B cell (primary cell): ENCODE measurements around the gene NRG2. TPM values are rescaled to one million over a fixed set of nuclear protein-coding genes. Genes with fewer than 3 reads are reported as not detected.
A peak's percentile ranks its signal among the peaks of the same experiment; 100 is the strongest.

Experiments used
- ATAC-seq: fragments of 200-7000 bp; cut with Tn5 transposase; one replicate; pipeline ENCODE4 v1.10.0; 2021; ENCODE audit warnings: low read depth, mild to moderate bottlenecking, moderate number of reproducible peaks, moderate library complexity
- CTCF ChIA-PET: fragments of 350-600 bp; sonication (Branson Sonifier 250); formaldehyde crosslinking; loops from one replicate; lab custom pipeline; 2021; ENCODE audit warnings: antibody characterized with exemption, inconsistent platforms; lab: Charles Lee
- POLR2A ChIA-PET: fragments of 350-600 bp; sonication (Branson Sonifier 250); formaldehyde crosslinking; loops from one replicate; lab custom pipeline; 2021; ENCODE audit warnings: antibody characterized with exemption; lab: Charles Lee
- DNase-seq: peaks from one replicate; pipeline ENCODE4 v3.0.0; 2013
- H2AFZ ChIP-seq: 2 replicates; pipeline ENCODE4 v1.6.1; 2012; ENCODE audit warnings: mild to moderate bottlenecking, low read depth, low read length; ENCODE audit not compliant: insufficient read depth, poor library complexity, severe bottlenecking
- H3K27ac ChIP-seq, 2 donors: 1 replicate in 1 of 2; 2 replicates in 1 of 2; pipeline ENCODE4 v1.5.1; 2012 to 2013; ENCODE audit warnings: low read length in 2 of 2, mild to moderate bottlenecking in 2 of 2, moderate library complexity in 1 of 2
- H3K27me3 ChIP-seq, 4 experiments: fragments of 200-600 bp in 1 of 4; sonication (generic) in 1 of 4; replicated peaks in 1 of 4; 1 replicate in 2 of 4; 2 replicates in 2 of 4; pipeline versions ENCODE4 v1.6.1 to v1.7.0; 2013 to 2016; ENCODE audit warnings: low read length in 3 of 4, mild to moderate bottlenecking in 2 of 4, mixed read lengths in 1 of 4, moderate library complexity in 1 of 4; ENCODE audit not compliant: insufficient read depth in 4 of 4, control insufficient read depth in 3 of 4; ENCODE audit errors: control extremely low read depth in 1 of 4
- H3K36me3 ChIP-seq, 2 experiments: replicated peaks in 1 of 2; 1 replicate in 1 of 2; 2 replicates in 1 of 2; pipeline versions ENCODE4 v1.6.1 to v1.7.1; 2013; ENCODE audit warnings: low read length in 1 of 2; ENCODE audit not compliant: insufficient read depth in 2 of 2, control insufficient read depth in 1 of 2; ENCODE audit errors: control extremely low read depth in 1 of 2, extremely low read depth in 1 of 2
- H3K4me1 ChIP-seq, 2 donors: fragments of 200-600 bp in 1 of 2; sonication (generic) in 1 of 2; 1 replicate in 1 of 2; 2 replicates in 1 of 2; pipeline versions ENCODE4 v1.5.1 to v1.6.1; 2013 to 2017; ENCODE audit warnings: low read length in 2 of 2; ENCODE audit not compliant: control insufficient read depth in 2 of 2, insufficient read depth in 2 of 2
- H3K4me2 ChIP-seq: replicated peaks from 2 replicates; pipeline ENCODE3; 2012; ENCODE audit warnings: mild to moderate bottlenecking, low read depth, low read length; ENCODE audit not compliant: poor library complexity, severe bottlenecking
- H3K4me3 ChIP-seq, 5 experiments: fragments of 200-600 bp in 1 of 5; sonication (generic) in 1 of 5; 1 replicate in 3 of 5; 2 replicates in 2 of 5; pipeline versions ENCODE4 v1.5.1 to v1.7.0; 2011 to 2016; ENCODE audit warnings: low read length in 4 of 5, mild to moderate bottlenecking in 4 of 5, low read depth in 2 of 5, control low read depth in 1 of 5, moderate library complexity in 1 of 5; ENCODE audit not compliant: insufficient read depth in 1 of 5; ENCODE audit errors: control extremely low read depth in 1 of 5, extremely low read depth in 1 of 5
- H3K79me2 ChIP-seq: fragments of 200-600 bp; sonication (generic); one replicate; pipeline ENCODE4 v1.6.0; 2016; ENCODE audit warnings: low read length; ENCODE audit not compliant: control insufficient read depth, insufficient read depth
- H3K9ac ChIP-seq: fragments of 200-600 bp; sonication (generic); 2 replicates; pipeline ENCODE4 v1.6.1; 2017; ENCODE audit warnings: mild to moderate bottlenecking, low read length, moderate library complexity
- H3K9me3 ChIP-seq, 3 donors: one replicate each; pipeline versions ENCODE4 v1.6.1 to v1.7.1; 2013; ENCODE audit warnings: low read length in 2 of 3; ENCODE audit not compliant: control insufficient read depth in 2 of 3, insufficient read depth in 1 of 3; ENCODE audit errors: control extremely low read depth in 1 of 3
- H4K20me1 ChIP-seq: 2 replicates; pipeline ENCODE4 v1.6.0; 2012; ENCODE audit warnings: mild to moderate bottlenecking, low read length; ENCODE audit not compliant: insufficient read depth, control insufficient read depth, poor library complexity, severe bottlenecking
- H3K27ac Mint-ChIP-seq: one replicate; pipeline ENCODE4 v1.8.0; 2021; ENCODE audit warnings: mixed read lengths
- H3K27me3 Mint-ChIP-seq: one replicate; pipeline ENCODE4 v1.8.0; 2021; ENCODE audit warnings: mixed read lengths
- H3K4me1 Mint-ChIP-seq: one replicate; pipeline ENCODE4 v1.8.0; 2021; ENCODE audit warnings: mixed read lengths
- H3K4me3 Mint-ChIP-seq: one replicate; pipeline ENCODE4 v1.8.0; 2021; ENCODE audit warnings: mixed read lengths
- H3K9me3 Mint-ChIP-seq: one replicate; pipeline ENCODE4 v1.8.0; 2022; ENCODE audit warnings: mixed read lengths; ENCODE audit not compliant: insufficient read depth
- CTCF ChIP-seq: fragments of 200-600 bp; IDR thresholded peaks from one replicate; pipeline ENCODE4 v1.8.0; 2022; ENCODE audit warnings: antibody characterized with exemption, mild to moderate bottlenecking
- EZH2 ChIP-seq: IDR thresholded peaks from 2 replicates; pipeline ENCODE4 v1.6.1; 2012; ENCODE audit warnings: borderline replicate concordance, low read depth, mild to moderate bottlenecking, moderate library complexity, low read length; ENCODE audit not compliant: insufficient read depth, poor library complexity, severe bottlenecking
- WGBS: methylation state at CpG from one replicate; pipeline ENCODE4 v1.1.5; 2013; ENCODE audit warnings: missing lambda C conversion rate; ENCODE audit not compliant: insufficient coverage; 5-methylcytosine and 5-hydroxymethylcytosine counted together
- intact Hi-C: fragments of 100-400 bp; cut with micrococcal nuclease; formaldehyde crosslinking; loops from one replicate; pipeline ENCODE4 v1.10.0; 2022
- polyA plus RNA-seq: library from polyadenylated mRNA; depleted of rRNA; stranded (reverse); fragments of >200 nt; gene quantifications from 2 replicates; pipeline ENCODE4 v1.2.3, GENCODE V29; 2012
- total RNA-seq, 2 donors: library from RNA; stranded (reverse); fragments of 120-200 nt in 1 of 2; gene quantifications; 1 replicate in 1 of 2; 2 replicates in 1 of 2; pipeline versions ENCODE4 v1.2.3 to v1.2.4, GENCODE V29; 2013 to 2022

The NRG2 gene
- total and polyA plus RNA-seq, 2 donors (not counting 1 experiment from before 2014, with no cell fraction given), result 0.13 to 0.15 TPM

GRCh38 chr5:140073296-140073695 is 30.2 kb upstream of the NRG2 start:
- no peak overlapping the region for H3K27ac ChIP-seq
- H4K20me1 ChIP-seq, result no peaks in the 10 kb centered on the region
- intact Hi-C loops, result loop anchor here (1.0 to 5.0 kb wide), 4 partner anchors 42 to 279 kb away; partner anchors contain the start of gene PURA
- TF ChIP-seq CTCF, result peak; percentile 89
- TF ChIP-seq EZH2, result no peak
- no peaks in the 10 kb centered on the region for H3K9me3 Mint-ChIP-seq
- WGBS, result no CpG with 5 or more reads among the region's 4 CpGs
- POLR2A ChIA-PET, result no interaction called here
- H3K9me3 ChIP-seq, result no peaks in the 10 kb centered on the region
- DNase-seq (peak; percentile 61), ATAC-seq (no peak)
- no peak overlapping the region for H3K4me3 Mint-ChIP-seq
- no peak overlapping the region for H2AFZ ChIP-seq
- peaks cover 26% of the 10 kb centered on the region for H3K27me3 Mint-ChIP-seq
- no peaks in the 10 kb centered on the region for H3K4me1 ChIP-seq
- no peaks in the 10 kb centered on the region for H3K79me2 ChIP-seq
- H3K4me1 Mint-ChIP-seq, result no peaks in the 10 kb centered on the region
- no peak overlapping the region for H3K4me3 ChIP-seq
- H3K9ac ChIP-seq, result no peak overlapping the region
- no peaks in the 10 kb centered on the region for H3K36me3 ChIP-seq
- H3K4me2 ChIP-seq, result no peak overlapping the region
- H3K27me3 ChIP-seq, result peaks cover 0 to 17% (median 5%) of the 10 kb centered on the region in 4 experiments
- H3K27ac Mint-ChIP-seq, result no peak overlapping the region
- CTCF ChIA-PET, result interaction anchor here (0.7 to 13.6 kb wide), 19 partner anchors 8 to 651 kb away, joined by 3 to 513 read pairs (median 4); no protein-coding TSS in a partner anchor

- POLR2A ChIA-PET, result no interaction called here
- Histone ChIP-seq H4K20me1 (no peaks in the 10 kb centered on the region), H3K4me1 (no peaks in the 10 kb centered on the region), H3K79me2 (no peaks in the 10 kb centered on the region), H3K9me3 (peaks cover 0 to 1% (median 0%) of the 10 kb centered on the region in 3 donors), H3K27me3 (peaks cover 0 to 15% (median 5%) of the 10 kb centered on the region in 4 experiments), H3K9ac (no peak overlapping the region), H3K4me3 (no peak overlapping the region), H3K27ac (no peak overlapping the region), H2AFZ (no peak overlapping the region), H3K4me2 (no peak overlapping the region), H3K36me3 (no peaks in the 10 kb centered on the region)
- WGBS, result 97% methylated on average over 5 of the region's 10 CpGs
- Mint-ChIP-seq H3K27me3 (peaks cover 26% of the 10 kb centered on the region), H3K4me3 (no peak overlapping the region), H3K9me3 (no peaks in the 10 kb centered on the region), H3K27ac (no peak overlapping the region), H3K4me1 (no peaks in the 10 kb centered on the region)
- DNase-seq (no peak), ATAC-seq (no peak)
- no peak for TF ChIP-seq EZH2
- TF ChIP-seq CTCF, result no peak
- CTCF ChIA-PET, result interaction anchor here (0.6 to 13.6 kb wide), 26 partner anchors 8 to 650 kb away, joined by 3 to 513 read pairs (median 3); no protein-coding TSS in a partner anchor
- intact Hi-C loops, result loop anchor here (1.0 to 5.0 kb wide), 4 partner anchors 42 to 279 kb away; partner anchors contain the start of gene PURA
Measured at GRCh38 chr5:140072812-140073211, 29.7 kb upstream of the NRG2 start.
